Loucy (cell line): ENCODE results near the gene ATG4D.
"Not testable (repeated sequence)": the region's sequence is repeated elsewhere in the genome, so short reads cannot be mapped to it uniquely, and the experiment has no call there.

ENCODE experiments used
- H2AFZ ChIP-seq: fragments of 200-600 bp; sonication (generic); 2 replicates; pipeline ENCODE4 v1.6.0; 2016; ENCODE audit warnings: antibody characterized with exemption, mild to moderate bottlenecking, low read length, moderate library complexity
- H3F3A ChIP-seq: fragments of 200-600 bp; 2 replicates; pipeline ENCODE4 v1.6.0; 2016; ENCODE audit warnings: antibody characterized with exemption, low read depth, mild to moderate bottlenecking
- H3K27me3 ChIP-seq: fragments of 200-600 bp; sonication (generic); 2 replicates; pipeline ENCODE4 v1.6.1; 2014; ENCODE audit warnings: low read length, mild to moderate bottlenecking; ENCODE audit not compliant: insufficient read depth, poor library complexity, severe bottlenecking
- H3K36me3 ChIP-seq: fragments of 200-600 bp; sonication (generic); 2 replicates; pipeline ENCODE4 v1.6.1; 2016; ENCODE audit warnings: low read length; ENCODE audit not compliant: insufficient read depth
- H3K4me1 ChIP-seq: fragments of 200-600 bp; sonication (generic); 2 replicates; pipeline ENCODE4 v1.5.1; 2014; ENCODE audit warnings: low read length, mild to moderate bottlenecking; ENCODE audit not compliant: insufficient read depth, poor library complexity, severe bottlenecking
- H3K4me2 ChIP-seq: fragments of 200-600 bp; sonication (generic); 2 replicates; pipeline ENCODE4 v1.6.0; 2014; ENCODE audit warnings: antibody characterized with exemption, low read length, low read depth, mild to moderate bottlenecking; ENCODE audit not compliant: poor library complexity, severe bottlenecking
- H3K4me3 ChIP-seq: fragments of 200-600 bp; sonication (generic); 2 replicates; pipeline ENCODE4 v1.5.1; 2014; ENCODE audit warnings: low read length, mild to moderate bottlenecking, mixed read lengths; ENCODE audit not compliant: poor library complexity, severe bottlenecking
- H3K79me2 ChIP-seq: fragments of 200-600 bp; sonication (generic); 2 replicates; pipeline ENCODE4 v1.6.1; 2014; ENCODE audit warnings: low read length; ENCODE audit not compliant: insufficient read depth
- H3K9ac ChIP-seq: fragments of 200-600 bp; sonication (generic); 2 replicates; pipeline ENCODE4 v1.6.0; 2014; ENCODE audit warnings: mild to moderate bottlenecking, low read depth, low read length, moderate library complexity; ENCODE audit not compliant: poor library complexity, severe bottlenecking
- H3K9me2 ChIP-seq: fragments of 200-600 bp; sonication (generic); replicated peaks from 2 replicates; pipeline ENCODE4 v1.6.1; 2016; ENCODE audit warnings: low read depth, low read length, mixed read lengths
- H3K9me3 ChIP-seq: fragments of 200-600 bp; sonication (generic); 2 replicates; pipeline ENCODE4 v1.6.1; 2014; ENCODE audit warnings: mild to moderate bottlenecking, antibody characterized with exemption, low read length, low read depth; ENCODE audit not compliant: insufficient read depth
- H4K20me1 ChIP-seq: fragments of 200-600 bp; sonication (generic); 2 replicates; pipeline ENCODE4 v1.6.0; 2014; ENCODE audit warnings: antibody characterized with exemption, low read length, mild to moderate bottlenecking; ENCODE audit not compliant: insufficient read depth, poor library complexity, severe bottlenecking
- EZH2phosphoT487 ChIP-seq: fragments of 200-600 bp; IDR thresholded peaks from 2 replicates; pipeline ENCODE4 v1.6.1; 2018; ENCODE audit warnings: antibody characterized with exemption, mild to moderate bottlenecking, moderate library complexity, borderline replicate concordance
- TF ChIP-seq, protein P1 (sequence below): fragments of 200-600 bp; sonication (generic); conservative IDR thresholded peaks from 2 replicates; pipeline ENCODE4 v1.5.1; 2014; ENCODE audit warnings: mild to moderate bottlenecking, antibody characterized with exemption, low read length

ATG4D gene

DNA sequence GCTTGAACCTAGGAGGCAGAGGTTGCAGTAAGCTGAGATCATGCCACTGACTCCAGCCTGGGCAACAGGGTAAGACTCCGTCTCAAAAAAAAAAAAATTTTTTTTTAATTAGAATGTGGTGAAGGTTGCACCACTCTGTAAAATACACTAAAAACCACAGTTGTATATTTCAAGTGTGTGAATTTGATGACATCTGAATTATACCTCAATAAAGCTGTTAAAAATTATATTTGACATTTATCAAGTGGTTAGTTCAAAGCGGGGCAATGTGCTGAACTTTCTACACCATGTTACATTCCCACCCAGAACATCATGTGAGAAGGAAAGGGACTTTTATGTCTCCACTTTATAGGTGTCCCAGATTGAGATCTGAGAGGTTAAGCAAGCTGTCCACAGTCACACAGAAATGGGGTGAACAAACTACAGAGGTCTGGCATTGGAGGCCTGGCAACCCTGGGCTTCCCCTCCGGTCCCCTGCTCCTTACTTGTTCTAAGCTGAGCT lies 20.5 kb upstream of the ATG4D start:
- H3K4me2 ChIP-seq = no peak overlapping the region
- H3K9me2 ChIP-seq = no peaks in the 10 kb centered on the region
- H3F3A ChIP-seq = no peaks in the 10 kb centered on the region
- H3K9me3 ChIP-seq = no peaks in the 10 kb centered on the region
- no peak overlapping the region for H3K9ac ChIP-seq
- no peak overlapping the region for H2AFZ ChIP-seq
- no peak overlapping the region for H3K4me3 ChIP-seq
- no peaks in the 10 kb centered on the region for H3K4me1 ChIP-seq
- H4K20me1 ChIP-seq = no peaks in the 10 kb centered on the region
- no peaks in the 10 kb centered on the region for H3K36me3 ChIP-seq
- H3K27me3 ChIP-seq = no peaks in the 10 kb centered on the region
- TF ChIP-seq EZH2phosphoT487 = no peak
- TF ChIP-seq, protein P1, sequence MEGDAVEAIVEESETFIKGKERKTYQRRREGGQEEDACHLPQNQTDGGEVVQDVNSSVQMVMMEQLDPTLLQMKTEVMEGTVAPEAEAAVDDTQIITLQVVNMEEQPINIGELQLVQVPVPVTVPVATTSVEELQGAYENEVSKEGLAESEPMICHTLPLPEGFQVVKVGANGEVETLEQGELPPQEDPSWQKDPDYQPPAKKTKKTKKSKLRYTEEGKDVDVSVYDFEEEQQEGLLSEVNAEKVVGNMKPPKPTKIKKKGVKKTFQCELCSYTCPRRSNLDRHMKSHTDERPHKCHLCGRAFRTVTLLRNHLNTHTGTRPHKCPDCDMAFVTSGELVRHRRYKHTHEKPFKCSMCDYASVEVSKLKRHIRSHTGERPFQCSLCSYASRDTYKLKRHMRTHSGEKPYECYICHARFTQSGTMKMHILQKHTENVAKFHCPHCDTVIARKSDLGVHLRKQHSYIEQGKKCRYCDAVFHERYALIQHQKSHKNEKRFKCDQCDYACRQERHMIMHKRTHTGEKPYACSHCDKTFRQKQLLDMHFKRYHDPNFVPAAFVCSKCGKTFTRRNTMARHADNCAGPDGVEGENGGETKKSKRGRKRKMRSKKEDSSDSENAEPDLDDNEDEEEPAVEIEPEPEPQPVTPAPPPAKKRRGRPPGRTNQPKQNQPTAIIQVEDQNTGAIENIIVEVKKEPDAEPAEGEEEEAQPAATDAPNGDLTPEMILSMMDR = no peak
- H3K79me2 ChIP-seq = no peaks in the 10 kb centered on the region

DNA sequence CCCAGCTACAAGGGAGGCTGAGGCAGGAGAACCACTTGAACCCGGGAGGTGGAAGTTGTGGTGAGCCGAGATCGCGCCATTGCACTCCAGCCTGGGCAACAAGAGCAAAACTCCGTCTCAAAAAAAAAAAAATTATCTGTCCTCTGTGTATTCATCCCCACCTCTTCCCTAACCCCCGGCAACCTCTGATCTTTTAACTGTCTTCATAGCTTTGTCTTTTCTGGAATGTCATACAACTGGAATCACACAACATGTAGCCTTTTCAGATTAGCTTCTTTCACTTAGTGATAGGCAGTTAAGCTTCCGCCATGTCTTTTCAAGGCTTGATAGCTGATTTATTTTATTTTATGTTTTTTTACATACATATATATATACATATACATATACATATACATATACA lies 18.1 kb upstream of the ATG4D start:
- no peaks in the 10 kb centered on the region for H3K27me3 ChIP-seq
- no peaks in the 10 kb centered on the region for H3K79me2 ChIP-seq
- no peaks in the 10 kb centered on the region for H3F3A ChIP-seq
- H3K4me3 ChIP-seq = no peak overlapping the region
- no peak overlapping the region for H2AFZ ChIP-seq
- no peaks in the 10 kb centered on the region for H4K20me1 ChIP-seq
- no peaks in the 10 kb centered on the region for H3K36me3 ChIP-seq
- no peaks in the 10 kb centered on the region for H3K4me1 ChIP-seq
- H3K9me2 ChIP-seq = no peaks in the 10 kb centered on the region
- TF ChIP-seq EZH2phosphoT487 = no peak
- TF ChIP-seq, protein P1 = no peak
- H3K9me3 ChIP-seq = no peaks in the 10 kb centered on the region
- H3K4me2 ChIP-seq = no peak overlapping the region
- no peak overlapping the region for H3K9ac ChIP-seq

DNA sequence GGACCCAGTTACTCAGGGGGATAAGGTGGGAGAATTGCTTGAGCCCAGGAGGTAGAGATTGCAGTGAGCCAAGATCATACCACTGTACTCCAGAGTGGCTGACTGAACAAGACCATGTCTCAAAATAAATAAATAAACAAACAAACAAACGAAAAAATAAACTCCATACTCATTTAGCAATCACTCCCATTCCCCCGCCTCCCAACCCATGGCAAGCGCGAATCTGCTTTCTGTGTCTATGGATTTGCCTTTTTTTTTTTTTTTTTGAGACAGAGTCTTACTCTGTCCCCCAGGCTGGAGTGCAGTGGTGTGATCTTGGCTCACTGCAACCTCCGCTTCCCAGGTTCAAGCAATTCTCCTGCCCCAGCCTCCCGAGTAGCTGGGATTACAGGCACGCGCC lies 16.8 kb upstream of the ATG4D start:
- H3F3A ChIP-seq = not testable (repeated sequence)

DNA sequence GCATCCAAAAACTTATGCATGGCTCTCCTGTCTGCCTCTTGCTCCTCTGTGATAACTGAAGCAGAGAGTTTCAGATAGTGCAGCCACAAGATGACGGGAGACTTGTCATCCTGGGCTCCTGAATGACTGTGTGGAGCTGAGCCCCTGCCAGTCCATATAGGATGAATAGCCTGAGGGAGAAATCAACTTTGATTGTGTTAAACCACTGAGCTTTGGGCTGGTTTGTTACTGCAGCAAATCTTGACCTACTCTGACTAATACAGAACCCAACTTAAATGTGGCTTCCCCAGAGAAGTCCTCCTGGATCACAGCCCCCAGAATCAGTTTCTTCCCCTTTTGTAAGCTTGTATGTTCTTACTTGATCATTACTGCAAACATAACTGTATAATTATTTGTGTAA lies 11.2 kb upstream of the ATG4D start:
- Histone ChIP-seq H3K9me2 (no peaks in the 10 kb centered on the region), H3K9me3 (no peaks in the 10 kb centered on the region), H3K9ac (no peak overlapping the region), H3K4me3 (no peak overlapping the region), H3F3A (no peaks in the 10 kb centered on the region), H4K20me1 (no peaks in the 10 kb centered on the region), H3K36me3 (no peaks in the 10 kb centered on the region), H3K4me2 (no peak overlapping the region), H3K79me2 (no peaks in the 10 kb centered on the region), H2AFZ (no peak overlapping the region), H3K4me1 (no peaks in the 10 kb centered on the region), H3K27me3 (no peaks in the 10 kb centered on the region)
- TF ChIP-seq, protein P1 = no peak
- TF ChIP-seq EZH2phosphoT487 = no peak

More for the DNA sequence above, 16.8 kb upstream of the ATG4D start:
- not testable (repeated sequence) for H3K9ac ChIP-seq, H2AFZ ChIP-seq, H3K27me3 ChIP-seq, H3K4me1 ChIP-seq, H3K4me3 ChIP-seq, H3K9me2 ChIP-seq, H3K36me3 ChIP-seq, H3K9me3 ChIP-seq, H3K79me2 ChIP-seq, H4K20me1 ChIP-seq, H3K4me2 ChIP-seq
